Effector memory CD8-positive, alpha-beta T cell (primary cell): Measurements from ENCODE around the gene MCM3.

ENCODE experiments used
- ATAC-seq: fragments of 150-1000 bp; cut with Tn5 transposase; replicated peaks from 2 replicates; pipeline ENCODE4 v1.10.0; 2021; ENCODE audit warnings: mild to moderate bottlenecking, moderate library complexity
- DNase-seq, 3 experiments: peaks; one replicate each; pipeline ENCODE4 v3.0.0; 2021
- H3K27ac Mint-ChIP-seq, 2 donors: one replicate each; pipeline ENCODE4 v1.8.0; 2022; ENCODE audit warnings: mild to moderate bottlenecking in 2 of 2, mixed read lengths in 2 of 2, moderate library complexity in 2 of 2
- H3K27me3 Mint-ChIP-seq, 2 donors: one replicate each; pipeline ENCODE4 v1.8.0; 2022; ENCODE audit warnings: mixed read lengths in 2 of 2
- H3K36me3 Mint-ChIP-seq: one replicate; pipeline ENCODE4 v1.8.0; 2022; ENCODE audit warnings: mild to moderate bottlenecking, moderate library complexity, mixed read lengths; ENCODE audit not compliant: insufficient read depth
- H3K4me1 Mint-ChIP-seq, 2 donors: one replicate each; pipeline ENCODE4 v1.8.0; 2022; ENCODE audit warnings: low read depth in 2 of 2, mixed read lengths in 2 of 2
- H3K4me3 Mint-ChIP-seq, 2 donors: one replicate each; pipeline ENCODE4 v1.8.0; 2022; ENCODE audit warnings: mild to moderate bottlenecking in 2 of 2, mixed read lengths in 2 of 2, moderate library complexity in 2 of 2
- H3K9me3 Mint-ChIP-seq, 2 donors: one replicate each; pipeline ENCODE4 v1.8.0; 2022; ENCODE audit warnings: mixed read lengths in 2 of 2

Gene MCM3

DNA sequence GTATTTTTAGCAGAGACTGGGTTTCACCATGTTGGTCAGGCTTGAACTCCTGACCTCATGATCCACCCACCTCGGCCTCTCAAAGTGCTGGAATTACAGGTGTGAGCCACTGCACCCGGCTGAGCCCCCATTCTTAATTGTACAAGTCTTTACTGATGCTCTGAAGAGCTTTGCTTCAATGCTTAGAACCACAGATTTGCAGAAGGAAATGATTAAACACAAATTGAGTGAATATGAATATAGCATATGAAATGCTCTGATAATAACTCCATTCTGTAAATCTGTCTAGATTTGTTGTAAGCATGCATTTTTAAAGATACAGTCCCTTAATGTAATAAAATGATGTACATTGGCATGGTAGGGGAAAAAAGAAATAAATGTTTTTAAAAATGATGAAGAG lies 4.3 kb upstream of the MCM3 start:
- Mint-ChIP-seq H3K36me3 (no peaks in the 10 kb centered on the region), H3K27me3 (no peaks in the 10 kb centered on the region), H3K4me3 (no peak overlapping the region), H3K9me3 (no peaks in the 10 kb centered on the region), H3K27ac (peak overlapping the region in 1 of 2 donors; percentile 60), H3K4me1 (peaks cover 6 to 9% of the 10 kb centered on the region in 2 donors)
- ATAC-seq (no peak), DNase-seq (no peak)

DNA sequence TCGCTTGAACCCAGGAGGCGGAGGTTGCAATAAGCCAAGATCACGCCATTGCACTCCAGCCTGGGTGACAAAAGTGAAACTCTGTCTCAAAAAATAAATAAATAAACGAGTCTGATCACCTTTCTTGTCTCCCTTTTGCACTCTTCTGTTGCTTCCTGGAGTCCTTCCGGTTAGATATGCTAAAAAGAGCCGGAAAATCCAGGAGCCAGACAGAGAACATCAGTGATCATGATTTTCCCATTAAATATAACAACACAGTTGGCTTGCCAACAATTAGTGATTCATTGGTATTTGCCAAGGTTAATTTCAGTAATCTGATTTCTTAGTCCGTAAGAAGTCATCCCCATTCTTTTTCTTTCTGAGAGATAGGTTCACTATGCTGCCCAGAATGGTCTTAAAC lies 3.7 kb upstream of the MCM3 start:
- H3K27ac Mint-ChIP-seq = no peak overlapping the region
- no peak overlapping the region for H3K4me3 Mint-ChIP-seq

DNA sequence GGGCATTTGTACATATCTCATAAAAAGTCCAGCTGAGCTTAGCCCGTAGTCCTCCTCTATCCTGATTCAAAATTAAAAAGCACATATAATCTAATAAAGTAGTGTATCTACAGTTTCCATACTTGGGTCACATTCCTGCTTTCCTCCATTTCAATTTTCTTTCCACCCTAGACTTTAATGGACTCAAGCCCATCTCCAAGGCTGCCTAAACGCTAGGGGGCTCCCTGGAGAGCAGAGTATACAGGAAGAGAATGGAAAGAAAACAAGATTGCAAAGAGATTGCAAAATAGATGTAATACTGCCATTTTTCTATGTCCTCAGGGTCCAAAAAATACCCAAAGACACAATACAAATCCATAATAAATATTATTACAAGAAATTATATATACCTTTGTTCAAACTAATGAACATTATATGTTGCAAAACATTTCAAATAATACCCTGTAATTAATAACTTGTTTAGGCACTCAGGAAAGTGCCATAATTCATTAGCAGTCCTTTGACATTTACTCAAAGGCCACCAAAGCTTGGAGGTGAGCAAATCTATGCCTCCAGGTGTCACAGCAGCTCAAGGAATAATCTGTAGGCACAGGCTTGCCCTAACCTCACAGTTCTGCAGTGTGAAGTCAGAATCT lies 2.4 kb upstream of the MCM3 start:
- ATAC-seq = no peak
- peak; percentile 38 to 42 (median 39) for DNase-seq
- peaks cover 7% of the 10 kb centered on the region for H3K36me3 Mint-ChIP-seq
- H3K4me3 Mint-ChIP-seq = peak overlapping the region; percentile 10 to 22
- no peaks in the 10 kb centered on the region for H3K9me3 Mint-ChIP-seq
- H3K27me3 Mint-ChIP-seq = no peaks in the 10 kb centered on the region
- peaks cover 15 to 18% of the 10 kb centered on the region in 2 donors for H3K4me1 Mint-ChIP-seq
- peak overlapping the region in 1 of 2 donors; percentile 70 for H3K27ac Mint-ChIP-seq

More for the DNA sequence above, 3.7 kb upstream of the MCM3 start:
- ATAC-seq (no peak), DNase-seq (no peak)
- H3K36me3 Mint-ChIP-seq = no peaks in the 10 kb centered on the region
- no peaks in the 10 kb centered on the region for H3K9me3 Mint-ChIP-seq
- H3K4me1 Mint-ChIP-seq = peaks cover 10% of the 10 kb centered on the region in 2 donors
- H3K27me3 Mint-ChIP-seq = no peaks in the 10 kb centered on the region

DNA sequence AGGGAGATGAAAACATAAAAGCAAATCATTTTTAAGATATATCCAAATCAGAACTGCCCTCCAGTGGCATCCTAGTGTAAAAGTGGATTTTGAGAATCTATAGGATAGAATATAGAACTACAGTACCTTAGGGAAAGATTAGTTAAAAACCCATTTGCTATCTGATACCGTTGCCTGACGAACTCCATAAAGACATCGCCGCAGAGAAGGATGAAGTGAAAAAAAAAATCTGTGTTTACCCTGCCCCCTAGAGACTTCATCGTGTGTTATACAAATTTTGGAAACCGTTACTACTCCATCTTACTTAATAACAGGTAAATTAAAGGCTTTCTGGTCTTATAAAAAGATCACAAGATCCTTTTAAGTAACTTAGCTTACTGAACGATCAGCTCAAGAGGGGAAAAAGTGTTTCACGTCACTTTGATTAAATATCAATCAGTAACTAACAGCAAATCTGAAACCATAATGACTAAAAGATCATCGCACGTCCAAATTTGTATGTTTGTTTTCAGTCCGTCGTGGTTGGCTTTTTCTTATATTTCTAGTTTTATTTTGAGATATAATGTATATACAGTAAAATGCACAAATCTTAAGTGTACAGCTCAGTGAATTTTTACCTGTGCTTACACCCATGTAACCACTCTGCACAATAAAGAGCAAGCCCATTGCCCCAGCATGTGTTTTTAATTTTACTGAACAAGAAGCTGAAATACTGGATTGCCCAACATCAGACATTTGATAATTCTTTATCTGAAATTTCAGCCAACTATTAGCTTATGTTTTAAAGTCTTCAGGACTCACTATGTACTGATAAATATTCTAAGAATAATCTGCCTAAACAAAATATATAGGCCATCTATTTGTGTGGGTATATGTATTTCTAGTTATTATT lies 881 bp upstream of the MCM3 start:
- Mint-ChIP-seq H3K4me1 (peaks cover 15 to 20% of the 10 kb centered on the region in 2 donors), H3K9me3 (no peaks in the 10 kb centered on the region), H3K27me3 (no peaks in the 10 kb centered on the region), H3K4me3 (no peak overlapping the region), H3K36me3 (peaks cover 20% of the 10 kb centered on the region), H3K27ac (peak overlapping the region in 1 of 2 donors; percentile 70)
- peak; percentile 35 for ATAC-seq
- DNase-seq = peak in 1 of 3 experiments; percentile 10

DNA sequence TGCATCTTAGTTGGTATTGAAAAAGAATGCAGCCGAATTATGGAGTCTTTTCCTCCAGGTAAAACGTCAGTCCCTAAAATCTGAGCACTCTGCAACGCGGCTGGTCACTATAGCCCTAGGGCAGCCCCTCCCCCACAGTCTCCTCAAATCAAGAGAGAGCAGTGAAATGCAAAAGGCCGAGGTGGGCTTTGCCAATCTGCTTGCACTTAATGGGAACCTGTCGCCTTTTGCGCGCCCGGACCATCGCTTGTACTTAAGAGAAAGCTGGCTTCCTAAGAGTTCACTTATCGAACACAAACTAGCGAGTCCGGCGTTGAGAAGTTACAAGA lies 447 bp downstream of the MCM3 start:
- Mint-ChIP-seq H3K4me1 (peaks cover 15 to 24% of the 10 kb centered on the region in 2 donors), H3K36me3 (peaks cover 33% of the 10 kb centered on the region), H3K27ac (no peak overlapping the region), H3K27me3 (no peaks in the 10 kb centered on the region), H3K9me3 (no peaks in the 10 kb centered on the region), H3K4me3 (no peak overlapping the region)
- no peak for ATAC-seq
- DNase-seq = no peak

DNA sequence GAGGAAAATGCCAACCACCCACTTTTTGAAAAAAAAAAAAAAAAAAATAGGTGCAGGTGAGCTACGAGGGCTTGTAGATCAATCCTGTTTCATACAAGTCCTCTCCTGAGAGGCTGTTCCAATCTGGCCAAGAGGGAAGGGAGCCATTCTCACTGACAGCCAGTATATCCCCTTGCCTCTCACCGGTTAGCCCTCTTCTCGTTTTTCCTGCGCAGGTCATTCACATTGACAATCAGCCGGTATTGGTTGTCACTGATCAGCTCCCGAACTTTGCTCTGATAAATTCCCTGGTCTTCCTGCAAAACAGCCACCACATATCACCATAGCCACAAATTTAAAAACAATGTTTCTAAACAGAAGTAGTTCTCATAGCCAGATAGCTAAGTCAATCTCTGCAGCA lies 1.4 kb downstream of the MCM3 start:
- DNase-seq (no peak), ATAC-seq (no peak)
- H3K4me3 Mint-ChIP-seq = no peak overlapping the region
- peak overlapping the region in 1 of 2 donors; percentile 15 for H3K27ac Mint-ChIP-seq
- peaks cover 19 to 24% of the 10 kb centered on the region in 2 donors for H3K4me1 Mint-ChIP-seq
- H3K9me3 Mint-ChIP-seq = no peaks in the 10 kb centered on the region
- H3K36me3 Mint-ChIP-seq = peaks cover 34% of the 10 kb centered on the region
- H3K27me3 Mint-ChIP-seq = no peaks in the 10 kb centered on the region

DNA sequence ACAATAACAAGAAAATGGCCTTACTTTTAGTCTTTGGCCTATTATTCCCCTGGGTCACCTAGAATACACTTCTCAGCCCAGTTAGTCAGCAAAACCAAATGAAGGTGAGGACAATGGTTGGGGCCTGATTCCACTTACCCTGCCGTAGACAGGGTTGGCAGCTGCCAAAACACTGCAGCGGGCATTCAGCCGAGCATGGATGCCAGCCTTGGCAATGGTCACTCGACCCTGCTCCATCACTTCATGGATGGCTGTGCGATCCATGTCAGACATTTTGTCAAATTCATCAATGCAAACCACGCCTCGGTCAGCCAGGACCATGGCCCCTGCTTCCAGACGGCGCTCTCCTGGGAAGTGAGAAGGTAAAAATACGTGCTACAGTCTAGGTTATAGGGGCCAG lies 8.4 kb downstream of the MCM3 start:
- Mint-ChIP-seq H3K4me1 (peaks cover 3 to 10% of the 10 kb centered on the region in 2 donors), H3K4me3 (no peak overlapping the region), H3K36me3 (peaks cover 64% of the 10 kb centered on the region)

DNA sequence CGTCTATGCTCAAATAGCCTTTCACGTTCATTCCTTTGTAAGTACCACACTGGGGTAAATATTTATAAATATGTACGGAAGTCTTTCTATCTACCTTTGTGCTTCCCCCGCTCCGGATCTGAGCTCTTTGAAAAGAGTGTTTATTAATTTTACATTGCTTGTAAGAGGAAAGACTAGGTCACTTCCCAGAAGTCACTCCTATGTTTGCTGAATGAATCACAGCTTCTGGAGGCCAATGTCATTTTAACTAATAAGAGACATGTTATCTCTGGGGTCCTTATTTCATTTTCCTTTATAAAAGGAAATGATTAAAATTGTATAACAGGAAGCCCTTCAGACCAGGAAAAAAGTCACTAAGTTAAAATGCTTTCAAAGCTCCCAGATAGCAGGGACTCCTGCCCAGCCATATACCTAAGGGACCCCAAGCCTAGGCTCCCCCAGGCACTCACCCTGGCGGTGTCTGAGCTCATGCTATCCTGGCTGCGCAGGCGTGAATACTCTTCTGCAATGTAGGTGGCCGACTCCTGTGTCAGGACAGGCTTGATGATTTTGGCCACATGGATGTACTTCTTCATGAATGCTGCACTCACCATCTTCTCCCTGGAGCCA lies 12.6 kb downstream of the MCM3 start:
- no peak overlapping the region for H3K4me3 Mint-ChIP-seq
- H3K4me1 Mint-ChIP-seq = peaks cover 0 to 12% of the 10 kb centered on the region in 2 donors
- H3K9me3 Mint-ChIP-seq = no peaks in the 10 kb centered on the region
- no peaks in the 10 kb centered on the region for H3K27me3 Mint-ChIP-seq
- ATAC-seq (no peak), DNase-seq (no peak)
- H3K36me3 Mint-ChIP-seq = peaks cover 75% of the 10 kb centered on the region
- peak overlapping the region in 1 of 2 donors; percentile 66 for H3K27ac Mint-ChIP-seq

More for the DNA sequence above, 8.4 kb downstream of the MCM3 start:
- Mint-ChIP-seq H3K9me3 (no peaks in the 10 kb centered on the region), H3K27me3 (no peaks in the 10 kb centered on the region), H3K27ac (peak overlapping the region in 1 of 2 donors; percentile 35)
- DNase-seq (no peak), ATAC-seq (no peak)

DNA sequence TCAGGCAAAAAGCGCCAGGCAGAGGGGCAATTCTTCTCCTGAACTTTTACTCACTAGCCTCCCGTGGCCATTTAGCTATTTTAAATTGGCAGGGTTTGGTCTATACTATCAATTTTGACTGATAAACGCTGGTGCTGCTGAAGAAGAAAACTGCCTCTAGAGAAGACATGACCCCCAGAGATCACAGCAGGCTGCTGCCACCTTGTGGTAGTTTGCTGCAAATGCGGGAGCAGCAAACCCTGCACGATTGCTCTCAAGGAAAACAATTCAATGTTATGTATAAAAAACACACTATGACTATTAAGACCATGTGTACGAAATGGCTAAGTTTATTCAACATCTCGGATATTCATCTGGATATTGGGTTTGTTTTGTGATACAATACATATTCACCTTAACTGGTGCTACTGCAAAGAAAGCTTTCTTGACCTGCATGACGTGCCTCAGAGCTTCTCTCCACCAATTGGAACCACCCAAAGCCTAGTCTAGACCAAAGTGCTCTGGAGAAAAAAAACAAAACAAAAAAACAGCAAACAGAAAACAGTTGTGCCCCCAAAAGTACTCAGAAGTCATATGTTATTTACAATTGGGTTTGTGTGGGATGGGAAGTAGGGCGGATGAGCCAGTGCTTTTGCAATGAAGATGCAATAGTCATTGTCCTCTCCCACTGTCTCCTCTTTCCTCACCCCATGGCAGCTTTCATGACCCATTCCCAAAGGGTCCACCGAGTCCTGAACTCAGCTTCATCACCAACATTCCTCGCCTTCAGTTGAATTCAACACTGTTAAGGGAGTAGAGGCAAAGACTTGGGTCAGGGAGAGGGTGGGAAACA lies 20.6 kb downstream of the MCM3 start:
- Mint-ChIP-seq H3K4me1 (peaks cover 0 to 4% of the 10 kb centered on the region in 2 donors), H3K4me3 (no peak overlapping the region)

DNA sequence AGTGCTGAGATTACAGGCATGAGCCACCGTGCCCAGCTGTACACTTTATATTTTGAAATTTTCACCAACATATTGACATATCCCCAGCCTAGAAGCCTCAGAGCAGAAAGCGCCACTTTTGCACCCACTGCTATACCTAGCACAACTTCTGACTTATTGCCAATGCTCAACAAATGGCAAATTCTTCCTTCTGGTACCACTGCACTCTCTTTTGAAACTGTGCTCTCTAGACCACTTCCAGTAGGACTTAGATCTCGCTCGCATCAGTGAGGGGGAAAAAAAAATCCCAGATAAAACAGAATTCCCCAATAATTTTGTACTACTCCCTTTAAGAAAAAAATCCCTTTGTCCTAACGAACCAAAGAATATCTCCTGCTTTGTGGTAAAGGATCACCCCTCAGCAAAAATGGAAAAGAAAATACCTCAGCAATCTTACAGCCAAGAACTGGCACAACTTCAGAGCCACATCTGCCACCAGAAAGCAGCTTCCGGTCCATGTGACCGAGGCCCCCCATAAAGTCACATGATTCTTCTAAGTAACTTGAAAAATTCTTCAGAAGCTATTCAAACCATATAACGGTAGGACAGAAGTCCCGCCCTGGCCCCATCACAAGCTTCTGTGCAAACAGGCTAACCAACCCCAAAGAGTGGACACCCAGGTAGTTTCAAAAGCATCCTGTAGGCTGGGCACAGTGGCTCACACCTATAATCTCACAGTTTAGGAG lies 21.8 kb downstream of the MCM3 start:
- Mint-ChIP-seq H3K4me1 (peaks cover 0 to 2% of the 10 kb centered on the region in 2 donors), H3K27ac (no peak overlapping the region), H3K27me3 (no peaks in the 10 kb centered on the region), H3K4me3 (no peak overlapping the region), H3K36me3 (peaks cover 47% of the 10 kb centered on the region), H3K9me3 (no peaks in the 10 kb centered on the region)
- DNase-seq (no peak), ATAC-seq (no peak)

More for the DNA sequence above, 20.6 kb downstream of the MCM3 start:
- Mint-ChIP-seq H3K36me3 (peaks cover 58% of the 10 kb centered on the region), H3K27ac (no peak overlapping the region), H3K9me3 (no peaks in the 10 kb centered on the region), H3K27me3 (no peaks in the 10 kb centered on the region)
- peak; percentile 63 to 71 (median 68) for DNase-seq
- peak; percentile 89 for ATAC-seq

DNA sequence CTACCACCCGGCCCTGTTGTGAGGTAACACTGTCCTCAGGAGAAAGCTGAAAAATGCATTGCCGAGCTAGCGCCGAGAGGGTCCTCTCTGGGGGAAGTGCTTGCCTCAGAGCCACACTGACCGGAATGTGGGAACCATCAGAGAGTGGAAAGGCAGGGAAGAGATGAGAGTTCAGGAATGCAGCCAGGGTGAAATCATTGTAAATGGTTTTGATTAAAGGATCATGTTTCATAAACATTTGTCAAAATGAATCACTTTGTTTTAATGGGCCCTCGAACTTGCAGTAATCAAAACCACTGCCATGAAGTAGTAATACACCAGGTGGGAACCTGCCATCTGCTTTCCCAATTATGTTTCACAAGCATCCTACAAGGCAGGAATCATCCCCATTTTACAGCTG lies 23.3 kb downstream of the MCM3 start:
- Mint-ChIP-seq H3K4me1 (no peaks in the 10 kb centered on the region), H3K4me3 (no peak overlapping the region), H3K9me3 (no peaks in the 10 kb centered on the region), H3K27me3 (peaks cover 0 to 7% of the 10 kb centered on the region in 2 donors), H3K27ac (no peak overlapping the region), H3K36me3 (peaks cover 31% of the 10 kb centered on the region)
- no peak for DNase-seq
- no peak for ATAC-seq

DNA sequence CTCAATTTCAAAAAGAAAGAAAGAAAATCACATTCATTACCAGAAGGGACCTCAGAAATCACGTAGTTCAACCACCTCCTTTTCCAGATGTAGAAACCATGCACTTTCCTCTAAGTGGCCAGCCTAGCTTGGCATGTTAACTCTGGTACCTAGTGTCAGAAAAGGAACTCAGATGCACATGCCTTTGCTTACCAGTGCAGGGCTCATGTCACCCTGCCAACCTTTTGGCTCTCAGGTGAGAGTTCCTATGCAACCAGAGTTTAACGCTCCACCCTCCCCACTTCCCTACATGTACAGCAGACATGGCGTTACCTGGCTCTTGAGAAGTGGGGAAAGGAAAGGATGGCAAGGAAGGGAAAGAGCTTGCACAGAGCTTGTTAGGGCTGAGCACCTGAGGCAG lies 23.9 kb downstream of the MCM3 start:
- Mint-ChIP-seq H3K4me1 (no peaks in the 10 kb centered on the region), H3K27me3 (peaks cover 0 to 13% of the 10 kb centered on the region in 2 donors), H3K9me3 (no peaks in the 10 kb centered on the region), H3K36me3 (peaks cover 26% of the 10 kb centered on the region), H3K27ac (no peak overlapping the region), H3K4me3 (no peak overlapping the region)
- ATAC-seq (no peak), DNase-seq (no peak)
